Measurements from ENCODE around the gene NAGPA. TPM values are rescaled to one million over a fixed set of nuclear protein-coding genes. Genes with fewer than 3 reads are reported as not detected.

The NAGPA gene
- total RNA-seq, 3 donors from 2014 or later, result 18.6 to 23.5 (median 21.6) TPM

- no peak overlapping the region for H3K4me3 Mint-ChIP-seq
- H3K36me3 Mint-ChIP-seq (ENCODE audit: insufficient read depth), result no peaks in the 10 kb centered on the region
- ATAC-seq (no peak), DNase-seq (no peak)
- H3K4me1 Mint-ChIP-seq (ENCODE audit: low read depth), result no peaks in the 10 kb centered on the region
- peaks cover 48% of the 10 kb centered on the region for H3K27me3 Mint-ChIP-seq (ENCODE audit: low read depth)
- H3K9me3 Mint-ChIP-seq, result no peaks in the 10 kb centered on the region
Observed at GRCh38 chr16:4990415-4990814, 43.3 kb downstream of the NAGPA start.

- Mint-ChIP-seq H3K4me3 (no peak overlapping the region), H3K36me3 (ENCODE audit: insufficient read depth) (no peaks in the 10 kb centered on the region), H3K4me1 (ENCODE audit: low read depth) (no peaks in the 10 kb centered on the region), H3K9me3 (peaks cover 2% of the 10 kb centered on the region), H3K27me3 (ENCODE audit: low read depth) (peaks cover 44% of the 10 kb centered on the region)
- no peak for ATAC-seq
- DNase-seq, result no peak
Observed at GRCh38 chr16:4989391-4990006, 44.2 kb downstream of the NAGPA start.

DNA sequence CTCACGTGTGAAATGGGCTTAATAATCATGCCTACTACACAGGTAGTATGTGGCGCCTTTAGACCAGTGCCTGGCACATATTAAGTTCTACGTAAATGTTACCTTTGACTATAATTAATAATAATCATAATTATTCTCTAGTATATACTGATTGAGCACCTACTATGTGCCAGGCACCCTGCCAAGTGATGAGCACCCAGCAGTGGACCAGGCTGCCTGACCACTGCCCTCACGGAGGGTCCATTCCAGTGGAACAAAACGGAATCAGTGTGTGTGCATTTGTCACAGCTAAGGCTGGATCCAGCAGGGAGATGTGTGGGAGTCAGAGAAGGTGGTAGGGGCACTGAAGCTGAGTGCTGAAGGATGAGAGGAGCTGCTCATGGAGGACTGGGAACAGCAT is 45.1 kb downstream of the NAGPA start:
- H3K36me3 Mint-ChIP-seq (ENCODE audit: insufficient read depth), result no peaks in the 10 kb centered on the region
- H3K4me3 Mint-ChIP-seq, result no peak overlapping the region
- H3K9me3 Mint-ChIP-seq, result peaks cover 8% of the 10 kb centered on the region
- H3K27me3 Mint-ChIP-seq (ENCODE audit: low read depth), result peaks cover 44% of the 10 kb centered on the region
- no peaks in the 10 kb centered on the region for H3K4me1 Mint-ChIP-seq (ENCODE audit: low read depth)
- no peak for DNase-seq
- no peak for ATAC-seq

- H3K36me3 Mint-ChIP-seq (ENCODE audit: insufficient read depth), result no peaks in the 10 kb centered on the region
- ATAC-seq (peak in 1 of 2 donors; percentile 18), DNase-seq (no peak)
- no peak overlapping the region for H3K4me3 Mint-ChIP-seq
- no peaks in the 10 kb centered on the region for H3K4me1 Mint-ChIP-seq (ENCODE audit: low read depth)
- H3K27me3 Mint-ChIP-seq (ENCODE audit: low read depth), result peaks cover 44% of the 10 kb centered on the region
- H3K9me3 Mint-ChIP-seq, result peaks cover 8% of the 10 kb centered on the region
Observed at GRCh38 chr16:4987580-4988374, 46.0 kb downstream of the NAGPA start.

DNA sequence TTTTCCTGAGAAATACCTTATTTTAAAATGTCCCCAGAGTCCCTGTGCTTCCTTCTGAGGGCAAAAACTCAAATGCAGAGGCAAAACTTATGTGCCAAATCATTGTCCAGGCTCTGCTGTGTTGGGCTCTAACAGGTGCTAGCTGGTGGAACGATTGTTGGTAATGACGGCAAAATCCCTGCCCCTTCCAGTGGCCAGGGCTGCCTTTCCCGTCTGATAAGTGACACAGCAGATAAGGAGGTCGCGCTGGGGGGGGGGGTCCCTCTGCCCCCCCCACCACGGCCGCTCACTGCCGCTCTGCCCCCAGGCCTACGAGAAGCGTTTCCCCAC is 46.5 kb downstream of the NAGPA start:
- Mint-ChIP-seq H3K27me3 (ENCODE audit: low read depth) (peaks cover 41% of the 10 kb centered on the region), H3K4me3 (no peak overlapping the region), H3K36me3 (ENCODE audit: insufficient read depth) (no peaks in the 10 kb centered on the region), H3K4me1 (ENCODE audit: low read depth) (no peaks in the 10 kb centered on the region), H3K9me3 (peaks cover 8% of the 10 kb centered on the region)
- no peak for DNase-seq
- no peak for ATAC-seq

- peaks cover 8% of the 10 kb centered on the region for H3K9me3 Mint-ChIP-seq
- H3K27me3 Mint-ChIP-seq (ENCODE audit: low read depth), result peaks cover 28% of the 10 kb centered on the region
- no peaks in the 10 kb centered on the region for H3K36me3 Mint-ChIP-seq (ENCODE audit: insufficient read depth)
- no peak for ATAC-seq
- no peaks in the 10 kb centered on the region for H3K4me1 Mint-ChIP-seq (ENCODE audit: low read depth)
- DNase-seq, result no peak
- H3K4me3 Mint-ChIP-seq, result no peak overlapping the region
Observed at GRCh38 chr16:4984174-4984990, 49.4 kb downstream of the NAGPA start.

GRCh38 chr16:4982056-4982867 is 51.5 kb downstream of the NAGPA start:
- Mint-ChIP-seq H3K4me3 (no peak overlapping the region), H3K4me1 (ENCODE audit: low read depth) (no peaks in the 10 kb centered on the region), H3K27me3 (ENCODE audit: low read depth) (peaks cover 15% of the 10 kb centered on the region), H3K36me3 (ENCODE audit: insufficient read depth) (no peaks in the 10 kb centered on the region), H3K9me3 (peaks cover 8% of the 10 kb centered on the region)
- DNase-seq (no peak), ATAC-seq (no peak)

DNA sequence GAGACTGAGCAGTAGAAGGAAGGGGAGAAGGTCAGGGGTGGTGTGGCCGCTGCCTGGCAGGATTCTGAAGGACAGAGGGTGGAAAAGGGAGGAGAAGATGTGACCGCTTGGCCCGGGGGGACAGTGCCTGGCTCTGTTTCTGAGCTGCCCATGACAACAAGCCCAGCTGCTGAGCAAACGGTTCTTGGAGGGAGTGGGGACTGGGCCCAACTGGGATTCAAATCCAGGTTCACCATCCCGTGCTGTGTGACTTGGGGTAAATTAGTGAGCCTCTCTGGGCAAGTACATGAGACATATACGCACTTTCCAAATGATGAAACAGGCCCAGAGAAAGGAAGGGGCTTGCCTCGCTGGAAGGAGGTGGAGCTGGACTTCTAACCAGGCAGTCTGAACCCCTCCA is 52.3 kb downstream of the NAGPA start:
- DNase-seq, result no peak
- H3K4me3 Mint-ChIP-seq, result no peak overlapping the region

GRCh38 chr16:4980691-4981090 is 53.0 kb downstream of the NAGPA start:
- H3K4me1 Mint-ChIP-seq (ENCODE audit: low read depth), result no peaks in the 10 kb centered on the region
- H3K4me3 Mint-ChIP-seq, result no peak overlapping the region
- no peak for ATAC-seq

More for the DNA sequence above, 52.3 kb downstream of the NAGPA start:
- H3K27me3 Mint-ChIP-seq (ENCODE audit: low read depth), result peaks cover 8% of the 10 kb centered on the region
- no peaks in the 10 kb centered on the region for H3K36me3 Mint-ChIP-seq (ENCODE audit: insufficient read depth)
- no peak for ATAC-seq
- H3K9me3 Mint-ChIP-seq, result peaks cover 8% of the 10 kb centered on the region
- H3K4me1 Mint-ChIP-seq (ENCODE audit: low read depth), result no peaks in the 10 kb centered on the region

DNA sequence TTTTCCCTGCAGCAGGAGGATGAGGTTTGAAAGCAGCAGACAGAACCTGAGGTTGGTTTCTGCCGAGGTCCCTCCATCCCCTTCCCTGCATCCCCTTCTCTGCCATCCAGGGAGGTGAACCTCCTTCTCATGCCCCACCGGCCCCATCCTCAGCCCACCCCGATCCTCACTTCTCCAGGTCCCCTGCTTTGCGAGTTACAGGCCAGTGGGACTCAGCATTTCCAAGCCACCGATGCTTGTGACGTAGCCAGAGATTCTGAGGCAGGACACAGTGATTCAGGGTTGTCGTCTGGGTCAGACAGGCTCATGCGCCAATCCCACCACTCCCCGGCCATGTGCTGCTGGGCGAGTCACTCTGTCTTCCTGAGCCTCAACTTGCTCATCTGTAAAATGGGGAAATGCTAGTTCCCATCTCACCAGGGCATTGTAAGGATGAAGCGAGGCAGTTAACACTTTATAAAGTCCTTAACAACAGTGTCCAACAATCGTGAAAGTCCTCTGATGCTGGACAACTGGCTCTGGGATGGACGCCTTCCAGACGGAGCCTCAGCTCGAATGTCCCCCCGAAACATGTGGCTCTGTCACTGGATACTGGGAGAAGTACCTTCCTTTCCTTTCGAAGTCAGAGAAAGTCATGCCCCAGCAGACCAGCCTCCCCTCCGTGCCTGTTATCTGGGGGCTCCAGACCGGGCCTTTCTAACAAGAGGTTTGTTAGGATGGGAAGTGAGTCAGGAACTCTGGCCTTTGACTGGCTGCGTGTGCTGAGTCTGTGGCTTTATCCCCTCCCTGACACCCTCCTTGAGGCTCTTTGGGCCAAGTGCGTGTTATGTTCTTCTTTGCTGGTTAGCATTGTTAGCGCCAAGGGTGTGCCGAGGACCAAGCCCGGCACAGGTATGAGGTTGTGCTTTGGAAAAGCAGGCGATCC is 53.7 kb downstream of the NAGPA start:
- Mint-ChIP-seq H3K4me3 (no peak overlapping the region), H3K9me3 (peaks cover 15% of the 10 kb centered on the region), H3K27me3 (ENCODE audit: low read depth) (peaks cover 9% of the 10 kb centered on the region), H3K4me1 (ENCODE audit: low read depth) (no peaks in the 10 kb centered on the region), H3K36me3 (ENCODE audit: insufficient read depth) (no peaks in the 10 kb centered on the region)
- ATAC-seq (no peak), DNase-seq (no peak)

More at GRCh38 chr16:4980691-4981090, 53.0 kb downstream of the NAGPA start:
- Mint-ChIP-seq H3K36me3 (ENCODE audit: insufficient read depth) (no peaks in the 10 kb centered on the region), H3K9me3 (peaks cover 13% of the 10 kb centered on the region), H3K27me3 (ENCODE audit: low read depth) (peaks cover 7% of the 10 kb centered on the region)
- DNase-seq, result no peak

DNA sequence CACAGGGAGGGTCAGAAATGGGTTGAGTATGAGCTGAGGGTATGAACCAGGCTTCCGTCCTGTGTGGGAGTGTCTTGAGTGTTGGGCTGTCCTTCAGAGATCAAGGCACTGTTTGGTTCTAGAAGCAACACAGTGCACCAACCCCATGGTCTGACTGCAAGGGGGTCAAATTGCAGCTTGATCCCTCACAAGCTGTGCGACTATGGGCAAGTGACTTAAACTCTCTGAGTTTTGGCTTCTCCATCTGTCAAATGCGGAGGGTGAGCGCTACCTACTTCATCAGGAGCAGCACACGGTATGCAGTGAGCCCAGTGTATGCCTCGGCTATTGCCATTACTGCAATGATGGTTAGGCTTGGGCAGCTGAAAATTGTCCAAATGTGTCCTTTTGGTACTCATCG is 54.6 kb downstream of the NAGPA start:
- Mint-ChIP-seq H3K9me3 (peaks cover 10% of the 10 kb centered on the region), H3K36me3 (ENCODE audit: insufficient read depth) (no peaks in the 10 kb centered on the region), H3K4me1 (ENCODE audit: low read depth) (no peaks in the 10 kb centered on the region), H3K27me3 (ENCODE audit: low read depth) (peaks cover 6% of the 10 kb centered on the region), H3K4me3 (no peak overlapping the region)
- DNase-seq, result no peak
- ATAC-seq, result no peak

DNA sequence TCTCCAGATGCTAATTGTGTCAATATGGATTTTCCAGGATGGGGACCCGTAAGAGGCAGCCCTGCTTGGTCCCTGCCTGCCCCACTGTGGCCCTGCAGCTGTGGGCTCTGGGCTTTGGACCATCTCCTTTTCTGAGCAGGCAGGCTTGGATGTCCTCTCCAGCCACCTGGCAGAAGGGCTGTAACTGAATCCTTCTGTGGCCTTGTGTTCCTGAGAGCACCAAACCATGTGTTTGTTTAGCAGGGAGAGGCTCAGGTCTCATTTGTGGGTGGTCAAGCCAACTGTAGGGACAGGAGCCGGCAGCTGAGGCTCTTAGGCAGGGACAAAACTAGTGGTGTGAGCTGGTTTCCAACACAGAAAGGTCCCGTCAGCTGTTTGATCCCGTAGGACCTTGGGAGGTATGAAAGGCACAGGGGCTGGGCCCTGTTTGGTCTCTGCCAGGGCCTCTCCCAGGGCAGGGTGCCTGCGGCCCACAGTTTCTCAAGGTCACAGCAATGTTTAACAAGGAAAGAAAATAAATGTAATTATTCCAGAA is 57.1 kb downstream of the NAGPA start:
- Mint-ChIP-seq H3K9me3 (peaks cover 12% of the 10 kb centered on the region), H3K4me3 (no peak overlapping the region), H3K27me3 (ENCODE audit: low read depth) (peaks cover 14% of the 10 kb centered on the region), H3K36me3 (ENCODE audit: insufficient read depth) (no peaks in the 10 kb centered on the region), H3K4me1 (ENCODE audit: low read depth) (no peaks in the 10 kb centered on the region)
- ATAC-seq, result no peak
- DNase-seq, result no peak

DNA sequence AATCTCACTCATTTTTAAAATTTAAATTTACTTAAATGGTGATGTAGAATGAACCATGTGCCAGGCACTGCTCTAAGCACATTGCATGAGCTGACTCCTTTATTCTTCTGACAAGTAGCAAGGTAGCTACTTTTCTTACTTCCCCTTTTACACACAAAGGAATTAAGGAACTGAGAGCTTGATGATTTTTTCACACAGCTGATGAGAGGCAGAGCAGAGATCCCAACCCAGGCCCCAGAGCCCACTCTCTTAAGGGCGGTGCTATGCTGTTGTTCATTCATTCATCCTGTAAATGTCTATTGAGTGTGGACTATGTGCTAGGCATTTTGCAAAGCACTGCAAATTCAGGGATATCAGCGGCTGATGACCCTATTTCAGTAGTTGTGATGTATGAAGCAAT is 57.7 kb downstream of the NAGPA start:
- ATAC-seq (no peak), DNase-seq (no peak)
- Mint-ChIP-seq H3K9me3 (peaks cover 12% of the 10 kb centered on the region), H3K36me3 (ENCODE audit: insufficient read depth) (no peaks in the 10 kb centered on the region), H3K4me3 (no peak overlapping the region), H3K4me1 (ENCODE audit: low read depth) (no peaks in the 10 kb centered on the region), H3K27me3 (ENCODE audit: low read depth) (peaks cover 17% of the 10 kb centered on the region)
